IPS-15b (cell line): ENCODE results near the gene BTBD9.

Experiments
- H3K27me3 ChIP-seq: one replicate; pipeline ENCODE4 v1.6.1; 2013; ENCODE audit warnings: low read length; ENCODE audit not compliant: control insufficient read depth, insufficient read depth
- H3K36me3 ChIP-seq: one replicate; pipeline ENCODE4 v1.6.1; 2013; ENCODE audit warnings: low read length; ENCODE audit not compliant: control insufficient read depth, insufficient read depth
- H3K4me1 ChIP-seq: one replicate; pipeline ENCODE4 v1.6.1; 2013; ENCODE audit warnings: mild to moderate bottlenecking, low read length; ENCODE audit not compliant: control insufficient read depth, insufficient read depth
- H3K4me3 ChIP-seq: one replicate; pipeline ENCODE4 v1.5.1; 2013; ENCODE audit warnings: low read depth, low read length
- H3K9ac ChIP-seq: one replicate; pipeline ENCODE4 v1.6.1; 2013; ENCODE audit warnings: low read depth, mild to moderate bottlenecking, low read length
- H3K9me3 ChIP-seq: one replicate; pipeline ENCODE4 v1.6.1; 2013; ENCODE audit warnings: mild to moderate bottlenecking, low read length; ENCODE audit not compliant: control insufficient read depth, insufficient read depth

The BTBD9 gene

DNA sequence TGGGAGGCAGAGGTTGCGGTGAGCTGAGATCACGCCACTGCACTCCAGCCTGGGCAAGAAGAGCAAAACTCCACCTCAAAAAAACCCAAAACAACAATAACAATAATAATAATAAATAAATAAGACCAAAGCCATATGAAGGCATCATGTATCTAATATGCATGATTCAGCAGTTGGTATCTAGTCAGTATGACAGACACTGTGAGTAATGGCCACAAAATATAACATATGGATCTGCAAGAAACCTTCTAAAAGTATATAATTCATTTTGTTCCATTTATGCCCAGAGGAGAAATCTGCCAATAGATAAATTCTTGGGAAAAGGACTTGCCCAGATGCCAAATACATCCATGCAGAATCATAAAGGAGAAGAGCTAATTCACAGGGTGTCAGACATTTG lies 252.3 kb downstream of the BTBD9 start:
- Histone ChIP-seq H3K9ac (no peak overlapping the region), H3K27me3 (no peaks in the 10 kb centered on the region), H3K4me3 (no peak overlapping the region), H3K4me1 (peaks cover 12% of the 10 kb centered on the region), H3K36me3 (no peaks in the 10 kb centered on the region), H3K9me3 (no peaks in the 10 kb centered on the region)

DNA sequence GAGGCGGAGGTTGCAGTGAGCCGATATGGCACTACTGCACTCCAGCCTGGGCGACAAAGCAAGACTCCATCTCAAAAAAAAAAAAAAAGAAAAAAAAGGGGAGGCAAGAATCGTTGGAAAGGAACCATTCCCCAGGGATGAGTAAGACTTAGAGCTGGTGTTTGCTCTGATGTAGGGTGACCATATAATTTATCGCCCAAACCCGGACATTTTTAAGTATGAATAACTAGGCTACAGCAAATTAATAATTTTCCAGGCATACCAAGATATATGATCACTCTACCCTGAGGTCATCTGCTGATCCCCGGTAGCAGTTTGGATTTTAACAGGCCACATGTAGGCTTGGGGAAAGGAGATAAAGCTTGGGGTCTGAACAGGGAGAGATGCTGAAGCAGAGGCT lies 260.9 kb downstream of the BTBD9 start:
- Histone ChIP-seq H3K27me3 (no peaks in the 10 kb centered on the region), H3K36me3 (no peaks in the 10 kb centered on the region), H3K9ac (no peak overlapping the region), H3K9me3 (no peaks in the 10 kb centered on the region), H3K4me1 (no peaks in the 10 kb centered on the region), H3K4me3 (no peak overlapping the region)

DNA sequence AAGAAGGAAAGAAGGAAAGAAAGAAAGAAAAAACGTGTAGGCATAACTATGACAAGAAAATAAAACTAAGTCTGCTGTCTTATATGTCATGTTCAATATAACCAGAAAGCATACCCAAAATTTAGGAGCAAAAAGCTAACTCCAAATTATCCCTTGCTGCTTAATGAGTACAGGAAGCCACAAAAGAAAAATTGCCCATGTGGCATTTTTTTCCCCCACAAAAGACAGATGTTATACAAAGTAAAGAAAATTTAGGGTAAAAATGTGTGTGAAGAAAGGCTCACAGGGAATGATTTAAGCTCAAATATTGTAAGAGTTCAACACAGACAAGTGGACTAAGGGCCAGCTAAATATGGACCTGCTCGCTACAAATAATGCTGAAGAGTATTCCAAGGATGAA lies 263.8 kb downstream of the BTBD9 start:
- Histone ChIP-seq H3K36me3 (no peaks in the 10 kb centered on the region), H3K4me1 (no peaks in the 10 kb centered on the region), H3K9ac (no peak overlapping the region)

DNA sequence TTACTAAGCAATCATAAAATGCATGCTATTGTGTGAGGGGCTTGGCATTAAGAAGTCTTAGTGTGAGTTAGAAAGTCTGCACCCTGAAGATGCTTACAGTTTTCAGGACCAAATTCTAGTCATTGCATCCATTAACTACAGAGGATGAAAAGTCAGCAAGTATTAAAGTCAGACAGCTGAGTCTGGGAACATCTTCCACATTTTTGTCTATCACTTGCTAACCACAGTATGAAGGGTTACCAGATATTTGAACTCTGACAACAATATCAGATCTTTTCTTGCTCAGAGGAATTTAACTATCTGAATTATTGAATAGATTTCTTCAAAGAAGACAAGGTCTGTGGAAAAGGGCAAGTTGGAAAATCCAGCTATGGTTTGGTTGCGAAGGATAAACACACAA lies 264.4 kb downstream of the BTBD9 start:
- H3K4me3 ChIP-seq = no peak overlapping the region
- H3K9me3 ChIP-seq = no peaks in the 10 kb centered on the region
- H3K27me3 ChIP-seq = no peaks in the 10 kb centered on the region
- H3K4me1 ChIP-seq = no peaks in the 10 kb centered on the region
- no peak overlapping the region for H3K9ac ChIP-seq
- H3K36me3 ChIP-seq = no peaks in the 10 kb centered on the region

More for the DNA sequence above, 263.8 kb downstream of the BTBD9 start:
- Histone ChIP-seq H3K27me3 (no peaks in the 10 kb centered on the region), H3K9me3 (no peaks in the 10 kb centered on the region), H3K4me3 (no peak overlapping the region)

DNA sequence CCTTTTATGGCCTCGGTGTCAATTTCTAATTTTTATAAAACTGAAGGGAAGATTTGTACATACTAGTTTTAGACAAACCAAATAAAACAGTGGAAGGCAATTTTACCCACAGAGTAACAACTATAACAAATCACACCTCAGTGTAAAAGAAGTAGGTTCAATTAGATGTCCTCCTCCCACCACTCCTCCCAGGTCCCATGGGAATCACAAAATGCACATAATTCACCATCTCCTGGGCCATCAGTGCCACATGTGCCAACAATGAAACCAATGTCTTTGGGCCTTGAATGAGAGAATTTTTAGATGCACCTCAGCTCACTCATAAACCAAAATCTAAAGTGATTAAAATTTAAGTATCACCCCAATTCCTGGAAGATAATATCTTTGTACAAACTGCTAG lies 267.8 kb downstream of the BTBD9 start:
- H3K4me3 ChIP-seq = no peak overlapping the region
- no peaks in the 10 kb centered on the region for H3K4me1 ChIP-seq
- H3K27me3 ChIP-seq = no peaks in the 10 kb centered on the region
- H3K36me3 ChIP-seq = no peaks in the 10 kb centered on the region
- H3K9ac ChIP-seq = no peak overlapping the region
- no peaks in the 10 kb centered on the region for H3K9me3 ChIP-seq

DNA sequence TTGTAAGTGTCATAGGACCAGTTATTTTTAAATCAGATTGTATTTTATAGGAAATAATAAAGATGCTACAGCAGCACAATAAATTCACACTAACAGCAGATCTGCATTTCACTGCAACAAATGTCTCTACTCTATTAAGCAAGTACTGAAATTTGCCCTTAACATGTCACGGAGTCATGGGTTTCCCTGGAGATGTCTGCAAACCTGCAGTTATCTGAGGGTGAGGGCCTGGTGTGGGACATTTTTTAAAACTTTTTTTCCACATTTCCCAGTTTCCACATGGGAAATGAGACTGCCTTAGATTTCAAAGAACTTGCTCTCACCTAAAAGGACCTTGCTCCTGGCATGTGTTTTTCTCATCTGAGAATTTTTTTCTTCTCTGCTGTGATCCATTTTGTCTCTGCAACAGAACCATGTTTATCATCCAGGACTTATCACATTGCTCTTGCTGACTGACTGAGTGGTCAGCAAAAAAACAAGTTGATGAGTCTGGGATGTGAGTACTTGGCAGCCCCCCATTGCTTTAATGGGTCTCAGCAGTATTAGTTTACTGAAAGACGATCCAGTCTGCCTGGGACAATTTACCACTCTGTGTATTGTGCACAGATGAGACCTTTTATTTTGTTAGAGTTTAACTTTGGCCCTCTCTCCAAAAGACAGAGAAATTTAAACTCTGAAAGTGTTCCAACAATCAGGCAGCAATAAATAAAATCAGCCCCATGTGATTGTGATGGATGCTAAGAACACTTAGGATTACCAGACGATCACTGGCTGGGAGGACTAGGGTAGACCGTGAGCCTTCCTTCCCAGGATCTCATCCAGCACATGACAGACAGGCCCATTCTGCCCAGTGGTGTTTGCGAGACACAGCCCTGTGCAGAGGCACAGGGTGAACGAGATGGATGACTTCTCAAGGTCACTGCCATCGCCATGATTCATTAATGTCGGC lies 268.8 kb downstream of the BTBD9 start:
- H3K36me3 ChIP-seq = no peaks in the 10 kb centered on the region
- H3K27me3 ChIP-seq = no peaks in the 10 kb centered on the region
- no peak overlapping the region for H3K9ac ChIP-seq
- H3K4me3 ChIP-seq = no peak overlapping the region
- no peaks in the 10 kb centered on the region for H3K9me3 ChIP-seq
- H3K4me1 ChIP-seq = no peaks in the 10 kb centered on the region

DNA sequence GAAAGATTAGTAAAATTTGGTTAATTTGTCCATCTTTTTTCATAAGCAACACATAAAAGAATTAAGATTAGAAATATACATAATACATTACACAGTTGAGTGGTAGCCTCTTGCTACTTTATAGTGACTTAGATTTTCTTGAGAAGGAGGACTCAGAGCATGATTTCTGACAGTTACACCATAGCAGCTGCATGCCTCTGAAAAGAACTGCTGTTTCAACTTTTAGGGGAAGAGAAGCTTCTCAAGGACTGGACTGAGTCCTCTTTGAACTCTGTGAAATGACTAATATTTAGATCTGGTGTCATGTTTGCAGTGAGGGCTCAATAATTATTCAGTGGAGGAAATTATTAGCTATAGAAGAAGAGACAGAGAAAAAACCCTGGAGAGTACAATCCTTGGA lies 272.5 kb downstream of the BTBD9 start:
- Histone ChIP-seq H3K4me1 (no peaks in the 10 kb centered on the region), H3K4me3 (no peak overlapping the region), H3K36me3 (no peaks in the 10 kb centered on the region), H3K9me3 (no peaks in the 10 kb centered on the region), H3K9ac (no peak overlapping the region), H3K27me3 (no peaks in the 10 kb centered on the region)

DNA sequence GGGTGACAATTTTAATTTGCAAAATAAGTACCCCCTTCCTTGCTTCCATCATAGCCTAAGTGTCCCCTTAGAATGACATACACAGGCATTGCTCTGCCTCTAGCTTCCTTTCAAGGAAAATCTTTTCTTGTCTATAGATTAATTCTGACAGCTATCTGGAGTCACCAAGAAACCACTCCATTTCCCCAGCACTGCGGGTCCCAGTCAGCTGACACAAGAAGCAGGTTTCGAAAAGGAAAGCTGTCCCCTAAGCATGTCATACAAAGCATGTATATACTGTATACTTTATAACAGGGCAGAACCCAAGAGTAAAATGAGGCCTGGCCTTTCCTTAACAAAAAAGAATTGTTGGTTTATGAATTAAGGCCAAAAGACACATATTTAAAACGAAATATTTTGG lies 273.5 kb downstream of the BTBD9 start:
- no peaks in the 10 kb centered on the region for H3K36me3 ChIP-seq
- no peaks in the 10 kb centered on the region for H3K27me3 ChIP-seq
- no peak overlapping the region for H3K4me3 ChIP-seq
- no peaks in the 10 kb centered on the region for H3K9me3 ChIP-seq
- H3K9ac ChIP-seq = no peak overlapping the region
- no peaks in the 10 kb centered on the region for H3K4me1 ChIP-seq

DNA sequence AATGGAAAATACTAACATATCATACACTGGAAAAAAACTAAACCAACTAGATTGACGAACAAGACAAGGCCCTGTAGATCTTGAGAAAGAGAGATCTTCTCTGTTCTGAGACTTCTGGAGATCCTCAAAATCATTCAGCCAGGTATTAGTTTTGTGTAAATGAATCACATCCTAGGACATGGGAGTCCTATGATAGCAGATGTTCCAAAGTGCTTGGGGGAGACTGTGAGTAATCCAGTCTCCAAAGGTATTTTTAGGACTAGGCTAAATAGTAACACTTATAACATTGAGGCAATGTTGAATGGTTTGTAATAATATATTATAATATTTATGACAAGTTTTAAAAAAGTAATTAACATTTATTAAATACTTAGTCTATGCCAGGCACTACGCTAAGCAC lies 275.0 kb downstream of the BTBD9 start:
- H3K27me3 ChIP-seq = no peaks in the 10 kb centered on the region
- no peaks in the 10 kb centered on the region for H3K4me1 ChIP-seq
- H3K9me3 ChIP-seq = no peaks in the 10 kb centered on the region
- H3K4me3 ChIP-seq = no peak overlapping the region
- H3K9ac ChIP-seq = no peak overlapping the region
- no peaks in the 10 kb centered on the region for H3K36me3 ChIP-seq

DNA sequence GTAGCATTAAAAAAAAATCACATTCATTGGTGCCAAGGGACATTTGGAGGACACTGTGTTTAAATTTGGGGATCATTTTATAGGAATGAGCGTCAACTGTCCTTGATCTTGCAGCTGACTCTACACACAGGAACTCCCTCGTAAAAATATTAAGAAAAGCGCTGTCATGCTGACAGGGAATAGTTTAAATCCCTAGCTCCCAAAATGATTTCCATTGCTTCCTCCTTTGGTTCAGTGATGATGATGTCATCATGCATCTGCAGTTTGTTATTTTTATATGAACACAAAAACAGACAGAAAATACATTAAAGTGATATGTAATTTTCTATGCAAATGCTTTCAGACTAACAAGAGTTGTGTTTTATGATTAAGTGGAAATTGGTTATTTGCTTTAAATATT lies 275.6 kb downstream of the BTBD9 start:
- Histone ChIP-seq H3K27me3 (no peaks in the 10 kb centered on the region), H3K4me3 (no peak overlapping the region), H3K9ac (no peak overlapping the region), H3K36me3 (no peaks in the 10 kb centered on the region), H3K9me3 (no peaks in the 10 kb centered on the region), H3K4me1 (no peaks in the 10 kb centered on the region)

DNA sequence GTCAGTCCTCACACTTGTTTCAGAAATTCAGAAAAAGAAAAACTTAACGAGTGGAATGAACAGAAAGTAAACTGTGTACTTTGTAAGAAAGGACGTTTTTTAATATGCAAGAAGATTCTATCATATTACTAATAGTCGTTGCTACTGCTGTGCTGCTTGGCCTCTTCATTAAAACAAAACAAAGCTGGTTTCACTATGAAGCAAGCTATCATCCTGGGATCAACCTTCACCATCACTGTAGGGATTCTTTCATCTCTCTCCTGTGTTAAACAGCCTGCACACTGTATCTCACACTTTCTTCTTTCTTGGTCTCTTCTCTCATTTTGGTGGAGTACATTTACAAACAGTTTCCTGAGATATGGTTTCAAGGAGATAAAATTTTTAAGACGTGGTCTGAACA lies 284.2 kb downstream of the BTBD9 start:
- H3K4me3 ChIP-seq = no peak overlapping the region

DNA sequence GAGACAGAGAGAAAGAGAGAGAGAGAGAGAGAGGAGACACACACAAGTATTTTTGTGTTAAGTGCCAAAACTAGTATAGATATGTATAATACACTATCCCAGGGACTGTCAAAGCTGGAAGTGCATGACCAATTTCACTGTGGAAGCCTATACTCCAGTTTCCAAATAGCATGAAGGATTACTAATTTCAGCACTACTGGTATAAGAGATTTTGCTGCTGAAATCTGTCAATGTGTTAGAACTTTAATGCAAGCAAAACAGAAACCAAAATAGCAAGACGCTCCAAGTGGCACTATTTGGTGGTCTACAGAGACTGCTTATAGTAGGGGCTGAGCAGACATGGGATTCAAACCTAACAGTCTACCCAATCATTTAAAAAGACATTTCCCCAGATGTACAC lies 284.8 kb downstream of the BTBD9 start:
- Histone ChIP-seq H3K9ac (no peak overlapping the region), H3K4me1 (peaks cover 4% of the 10 kb centered on the region), H3K36me3 (no peaks in the 10 kb centered on the region)

More for the DNA sequence above, 284.2 kb downstream of the BTBD9 start:
- H3K27me3 ChIP-seq = no peaks in the 10 kb centered on the region
- H3K36me3 ChIP-seq = no peaks in the 10 kb centered on the region
- H3K9me3 ChIP-seq = no peaks in the 10 kb centered on the region
- no peak overlapping the region for H3K9ac ChIP-seq
- peaks cover 4% of the 10 kb centered on the region for H3K4me1 ChIP-seq

More for the DNA sequence above, 284.8 kb downstream of the BTBD9 start:
- Histone ChIP-seq H3K27me3 (no peaks in the 10 kb centered on the region), H3K4me3 (no peak overlapping the region), H3K9me3 (no peaks in the 10 kb centered on the region)
